ENCODE measurements around the gene VCAN.

- TF ChIP-seq CTCF (conservative IDR thresholded peaks at IDR 0.05; ENCODE audit: low read length) (no peak), EZH2phosphoT487 (IDR thresholded peaks at IDR 0.05; ENCODE audit: borderline replicate concordance, low read depth, low read length) (no peak)
Measured at GRCh38 chr5:83496626-83497025, 25.1 kb downstream of the VCAN start.
